ENCODE results near the gene ZNF763.
A peak's percentile ranks its signal among the peaks of the same experiment; 100 is the strongest.
"Not testable (repeated sequence)": the region's sequence is repeated elsewhere in the genome, so short reads cannot be mapped to it uniquely, and the experiment has no call there.

ZNF763 gene

DNA sequence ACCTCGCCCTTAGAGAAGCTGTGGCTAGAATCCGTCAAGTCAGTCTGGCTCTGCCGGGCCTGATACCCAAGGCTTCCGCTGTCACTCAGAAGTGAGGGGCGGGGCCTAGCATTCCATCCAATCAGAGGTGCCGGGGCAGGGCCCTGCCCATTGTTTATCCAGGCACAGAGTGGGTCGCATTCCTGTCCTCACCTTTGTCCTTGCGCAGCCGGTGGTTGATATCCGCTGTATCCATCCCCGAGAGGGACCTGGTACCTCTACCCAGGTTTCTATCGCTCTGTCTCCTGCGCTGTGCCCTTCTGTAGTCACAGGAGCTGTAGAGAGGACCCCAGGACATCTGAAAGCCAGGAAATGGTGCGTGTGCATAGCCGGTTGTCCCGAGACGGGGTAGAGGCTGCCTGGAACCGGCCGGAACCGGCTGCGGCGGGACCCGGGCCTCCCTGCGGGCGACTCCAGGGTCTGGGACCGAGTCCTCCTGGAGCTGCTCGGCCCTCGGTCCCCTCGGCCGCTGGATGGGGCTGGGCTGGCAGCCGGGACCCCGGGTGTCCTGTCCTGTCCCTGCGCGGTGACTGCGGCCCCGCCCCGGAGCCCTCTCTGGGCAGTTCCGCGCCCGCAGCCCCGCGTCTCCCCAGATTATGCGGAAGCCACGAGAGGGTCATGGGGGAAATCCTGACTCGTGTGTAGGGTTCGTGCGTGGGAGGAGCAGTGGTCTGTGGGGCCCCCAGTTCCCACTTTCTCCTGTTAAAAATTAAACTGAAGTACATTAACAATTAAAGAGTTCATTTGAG lies at the start of gene ZNF763:
ZNF763 (plus strand) TSS at position 183 of the 788 bp plus-strand sequence; CDS start at position 352, 169 bp downstream.
- H3K4me3 ChIP-seq (ENCODE audit: low read depth, low read length): peak within 1 kb of the TSS; percentile 74
- DNase-seq (ENCODE audit: low read depth): peak; percentile 58
- TF ChIP-seq, protein P1, sequence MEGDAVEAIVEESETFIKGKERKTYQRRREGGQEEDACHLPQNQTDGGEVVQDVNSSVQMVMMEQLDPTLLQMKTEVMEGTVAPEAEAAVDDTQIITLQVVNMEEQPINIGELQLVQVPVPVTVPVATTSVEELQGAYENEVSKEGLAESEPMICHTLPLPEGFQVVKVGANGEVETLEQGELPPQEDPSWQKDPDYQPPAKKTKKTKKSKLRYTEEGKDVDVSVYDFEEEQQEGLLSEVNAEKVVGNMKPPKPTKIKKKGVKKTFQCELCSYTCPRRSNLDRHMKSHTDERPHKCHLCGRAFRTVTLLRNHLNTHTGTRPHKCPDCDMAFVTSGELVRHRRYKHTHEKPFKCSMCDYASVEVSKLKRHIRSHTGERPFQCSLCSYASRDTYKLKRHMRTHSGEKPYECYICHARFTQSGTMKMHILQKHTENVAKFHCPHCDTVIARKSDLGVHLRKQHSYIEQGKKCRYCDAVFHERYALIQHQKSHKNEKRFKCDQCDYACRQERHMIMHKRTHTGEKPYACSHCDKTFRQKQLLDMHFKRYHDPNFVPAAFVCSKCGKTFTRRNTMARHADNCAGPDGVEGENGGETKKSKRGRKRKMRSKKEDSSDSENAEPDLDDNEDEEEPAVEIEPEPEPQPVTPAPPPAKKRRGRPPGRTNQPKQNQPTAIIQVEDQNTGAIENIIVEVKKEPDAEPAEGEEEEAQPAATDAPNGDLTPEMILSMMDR (IDR thresholded peaks at IDR 0.05; ENCODE audit: control insufficient read depth, extremely low read depth, insufficient read depth): no peak

DNA sequence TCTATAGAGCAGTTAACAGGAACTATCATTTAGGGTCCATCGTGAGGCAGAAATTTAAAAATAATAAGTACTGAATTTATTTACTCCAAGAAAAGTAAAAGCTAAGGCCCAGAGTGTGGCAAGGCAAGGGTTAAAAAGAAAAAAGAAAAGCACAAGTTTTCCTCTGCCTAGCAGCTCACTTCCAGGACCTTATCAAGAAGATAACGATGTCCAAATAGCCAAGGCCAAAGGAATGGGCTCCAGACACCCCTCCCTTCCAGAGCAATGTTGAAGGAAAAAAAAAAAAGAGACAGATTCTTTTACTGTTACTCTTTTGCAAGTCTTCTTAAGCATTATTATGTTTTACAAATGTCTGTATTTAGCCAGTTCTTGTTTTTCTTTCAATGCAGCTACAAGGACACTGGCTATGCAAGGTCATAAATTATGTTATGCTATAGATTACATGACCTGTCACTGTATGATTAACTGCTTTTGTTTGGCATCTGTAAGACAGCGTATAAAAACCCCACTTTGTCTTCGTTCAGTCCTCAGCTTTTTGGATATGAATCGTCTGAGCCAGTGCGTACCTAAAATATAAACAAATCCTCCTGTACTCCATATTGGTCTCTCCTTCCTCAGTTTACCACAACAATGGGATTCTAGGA lies 42.9 kb upstream of the ZNF763 start:
- no peak for DNase-seq (ENCODE audit: low read depth)
- no peak overlapping the region for H3K4me3 ChIP-seq (ENCODE audit: low read depth, low read length)
- TF ChIP-seq, protein P1 (IDR thresholded peaks at IDR 0.05; ENCODE audit: control insufficient read depth, extremely low read depth, insufficient read depth): no peak

DNA sequence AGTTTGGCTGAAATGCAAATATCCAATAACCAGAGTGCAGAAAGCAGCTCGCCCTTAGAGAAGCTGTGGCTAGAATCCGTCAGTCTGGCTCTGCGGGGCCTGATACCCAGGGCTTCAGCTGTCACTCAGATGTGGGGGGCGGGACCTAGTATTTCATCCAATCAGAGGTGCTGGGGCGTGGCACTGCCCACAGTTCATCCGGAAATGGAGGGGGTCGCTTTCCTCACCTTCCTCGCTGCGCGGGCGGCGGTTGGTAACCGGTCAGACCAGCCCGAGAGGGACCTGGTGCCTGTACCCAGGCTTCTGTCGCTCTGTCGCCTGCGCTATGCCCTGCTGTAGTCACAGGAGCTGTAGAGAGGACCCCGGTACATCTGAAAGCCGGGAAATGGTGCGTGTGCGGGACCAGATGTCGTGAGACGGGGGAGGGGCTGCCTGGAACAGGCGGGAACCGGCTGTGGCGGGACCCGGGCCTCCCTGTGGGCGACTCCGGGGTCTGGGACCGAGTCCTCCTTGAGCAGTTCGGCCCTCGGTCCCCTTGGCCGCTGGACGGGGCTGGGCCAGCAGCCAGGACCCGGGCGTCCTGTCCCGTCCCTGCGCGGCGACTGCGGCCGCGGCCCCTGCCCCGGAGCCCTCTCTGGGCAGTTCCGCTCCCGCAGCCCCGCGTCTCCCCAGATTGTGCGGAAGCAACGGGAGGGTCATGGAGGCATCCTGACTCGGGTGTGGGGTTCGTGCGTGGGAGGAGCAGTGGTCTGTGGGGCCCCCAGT lies 39.8 kb upstream of the ZNF763 start, which contains the start of gene ZNF700:
ZNF700 (plus strand) TSS at position 222 of the 765 bp plus-strand sequence; CDS start at position 326, 104 bp downstream.
- H3K4me3 ChIP-seq (ENCODE audit: low read depth, low read length): peak within 1 kb of the TSS; percentile 93
- peak; percentile 84 for DNase-seq (ENCODE audit: low read depth)
- TF ChIP-seq, protein P1 (IDR thresholded peaks at IDR 0.05; ENCODE audit: control insufficient read depth, extremely low read depth, insufficient read depth): no peak

DNA sequence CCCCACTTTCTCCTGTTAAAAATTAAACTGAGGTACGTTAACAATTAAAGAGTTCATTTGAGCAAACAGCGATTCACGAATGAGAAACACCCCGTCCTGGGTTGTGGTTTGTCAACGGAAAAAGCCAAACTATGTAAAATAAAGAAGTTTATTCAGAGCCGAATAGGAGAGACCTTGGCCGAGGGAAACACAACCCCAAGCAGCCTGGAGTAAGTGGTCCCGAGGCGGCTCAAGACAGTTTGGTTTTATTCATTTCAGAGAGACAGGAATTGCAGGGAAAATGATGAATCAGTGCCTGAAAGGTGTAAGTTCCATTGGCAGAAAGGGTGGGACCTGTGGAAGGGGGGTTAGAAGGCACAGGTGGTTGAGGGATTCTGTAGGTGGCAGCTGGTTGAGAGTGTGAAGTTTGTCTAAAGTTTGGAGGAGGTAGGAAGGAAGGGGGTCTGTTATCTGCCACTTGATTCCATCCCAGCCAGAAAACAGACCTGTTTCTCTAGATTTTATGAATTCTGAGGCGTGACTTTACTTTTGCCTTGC lies 39.1 kb upstream of the ZNF763 start:
- not testable (repeated sequence) for DNase-seq (ENCODE audit: low read depth)
- peak overlapping the region; percentile 93 for H3K4me3 ChIP-seq (ENCODE audit: low read depth, low read length)

DNA sequence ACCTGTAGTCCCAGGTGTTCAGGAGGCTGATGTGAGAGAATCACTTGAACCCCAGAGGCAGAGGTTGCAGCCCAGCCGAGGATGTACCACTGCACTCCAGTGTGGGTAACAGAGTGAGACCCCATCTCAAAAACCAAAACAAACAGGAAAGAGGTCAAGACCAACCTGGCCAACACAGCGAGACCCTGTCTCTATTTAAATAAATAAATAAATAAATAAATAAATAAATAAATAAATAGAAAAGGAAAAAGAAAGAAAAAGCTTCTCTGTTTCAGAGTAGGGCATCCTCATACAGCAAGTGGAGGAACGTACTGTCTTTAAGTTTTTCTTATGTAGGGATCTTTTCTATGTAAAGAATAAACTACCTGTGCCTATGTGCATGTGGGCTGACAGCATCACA lies 37.6 kb upstream of the ZNF763 start:
- TF ChIP-seq, protein P1 (IDR thresholded peaks at IDR 0.05; ENCODE audit: control insufficient read depth, extremely low read depth, insufficient read depth): no peak
- no peak overlapping the region for H3K4me3 ChIP-seq (ENCODE audit: low read depth, low read length)
- no peak for DNase-seq (ENCODE audit: low read depth)

DNA sequence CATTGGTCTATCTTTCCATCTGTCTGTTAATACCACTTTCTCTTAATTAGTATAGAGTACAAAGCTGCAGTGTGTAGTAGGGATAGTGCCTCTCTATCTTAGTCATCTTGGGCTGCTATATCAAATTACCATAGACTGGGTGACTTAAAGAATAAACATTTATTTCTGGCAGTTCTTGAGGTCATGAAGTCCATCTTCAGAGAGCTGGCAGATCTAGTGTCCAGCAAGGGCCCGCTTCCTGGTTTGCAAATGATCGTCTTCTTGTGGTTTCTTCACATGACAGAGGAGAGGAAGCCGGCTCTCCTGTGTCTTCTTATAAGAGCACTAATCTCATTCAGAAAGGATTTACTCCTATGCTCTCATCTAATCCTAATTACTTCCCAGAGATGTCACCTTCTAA lies 33.8 kb upstream of the ZNF763 start:
- DNase-seq (ENCODE audit: low read depth): no peak

More for the DNA sequence above, 33.8 kb upstream of the ZNF763 start:
- TF ChIP-seq, protein P1 (IDR thresholded peaks at IDR 0.05; ENCODE audit: control insufficient read depth, extremely low read depth, insufficient read depth): no peak
- H3K4me3 ChIP-seq (ENCODE audit: low read depth, low read length): no peak overlapping the region

All from LNCaP clone FGC (cell line).